Epithelial cell of proximal tubule (primary cell): Measurements from ENCODE around the gene KCNJ14. TPM values are rescaled to one million over a fixed set of nuclear protein-coding genes. Genes with fewer than 3 reads are reported as not detected.
"Not testable (repeated sequence)": the region's sequence is repeated elsewhere in the genome, so short reads cannot be mapped to it uniquely, and the experiment has no call there.

Source experiments
- DNase-seq: peaks from one replicate; pipeline ENCODE4 v3.0.0-alpha.2; 2011; ENCODE audit warnings: low read depth
- H3K4me3 ChIP-seq: 2 replicates; pipeline ENCODE4 v1.5.1; 2011; ENCODE audit warnings: low read depth, mild to moderate bottlenecking, low read length
- total RNA-seq: library from RNA; depleted of rRNA; stranded (reverse); fragments of >200 nt; gene quantifications from 2 replicates; pipeline ENCODE4 v1.2.3, GENCODE V29; 2015
- TF ChIP-seq, protein P1 (sequence below): conservative IDR thresholded peaks from 2 replicates; pipeline ENCODE4 v1.5.1; 2012; ENCODE audit warnings: low read depth, mild to moderate bottlenecking, low read length

The KCNJ14 gene
- total RNA-seq, 1 donor from 2014 or later = 0.06 TPM

DNA sequence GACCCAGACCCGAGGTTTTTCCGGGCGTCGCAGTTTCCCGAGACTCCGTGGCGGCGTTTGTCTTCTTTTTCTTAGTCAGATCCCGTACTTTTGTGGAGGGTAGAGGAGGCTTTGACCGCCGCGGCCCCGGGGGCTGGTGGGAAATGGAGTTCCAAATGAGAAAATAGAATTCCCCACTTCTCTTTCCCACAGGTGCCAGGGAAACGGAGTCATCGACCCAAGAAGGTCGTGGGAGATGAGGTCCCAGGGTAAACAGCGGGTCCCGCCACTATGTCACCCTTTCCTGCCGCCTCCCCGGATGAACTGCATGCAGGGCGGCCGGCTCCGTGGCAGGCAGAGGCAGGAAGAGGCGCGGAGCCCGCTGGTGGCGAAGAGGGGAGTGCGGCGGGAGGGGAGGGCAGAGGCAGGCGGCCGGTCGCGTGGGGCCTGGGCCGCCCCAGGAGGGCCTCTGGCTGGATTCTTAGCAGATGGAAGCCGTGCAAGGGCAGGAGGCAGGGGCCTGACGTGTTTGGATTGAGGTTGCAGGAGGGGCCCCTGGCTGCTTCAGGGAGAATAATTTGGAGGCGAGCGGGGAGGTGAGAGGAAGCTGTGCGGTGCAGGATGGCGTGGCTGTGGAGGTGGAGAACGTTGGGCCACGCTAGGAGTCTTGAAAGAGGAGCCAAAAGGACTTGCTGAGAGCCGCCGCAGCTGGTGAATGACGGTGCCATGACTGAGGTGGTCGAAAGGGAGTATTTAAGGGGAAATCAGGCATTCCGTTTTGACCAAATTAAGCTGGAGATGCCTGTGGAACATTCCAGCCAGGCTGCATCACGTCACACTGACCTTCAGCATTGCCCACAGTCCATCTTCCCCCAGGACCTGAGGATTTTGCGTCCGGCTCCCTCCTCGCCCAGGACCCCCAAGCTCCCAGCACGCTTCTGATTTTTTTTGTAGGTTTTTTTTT lies 25.5 kb downstream of the KCNJ14 start:
- DNase-seq = no peak
- no peak overlapping the region for H3K4me3 ChIP-seq
- TF ChIP-seq, protein P1, sequence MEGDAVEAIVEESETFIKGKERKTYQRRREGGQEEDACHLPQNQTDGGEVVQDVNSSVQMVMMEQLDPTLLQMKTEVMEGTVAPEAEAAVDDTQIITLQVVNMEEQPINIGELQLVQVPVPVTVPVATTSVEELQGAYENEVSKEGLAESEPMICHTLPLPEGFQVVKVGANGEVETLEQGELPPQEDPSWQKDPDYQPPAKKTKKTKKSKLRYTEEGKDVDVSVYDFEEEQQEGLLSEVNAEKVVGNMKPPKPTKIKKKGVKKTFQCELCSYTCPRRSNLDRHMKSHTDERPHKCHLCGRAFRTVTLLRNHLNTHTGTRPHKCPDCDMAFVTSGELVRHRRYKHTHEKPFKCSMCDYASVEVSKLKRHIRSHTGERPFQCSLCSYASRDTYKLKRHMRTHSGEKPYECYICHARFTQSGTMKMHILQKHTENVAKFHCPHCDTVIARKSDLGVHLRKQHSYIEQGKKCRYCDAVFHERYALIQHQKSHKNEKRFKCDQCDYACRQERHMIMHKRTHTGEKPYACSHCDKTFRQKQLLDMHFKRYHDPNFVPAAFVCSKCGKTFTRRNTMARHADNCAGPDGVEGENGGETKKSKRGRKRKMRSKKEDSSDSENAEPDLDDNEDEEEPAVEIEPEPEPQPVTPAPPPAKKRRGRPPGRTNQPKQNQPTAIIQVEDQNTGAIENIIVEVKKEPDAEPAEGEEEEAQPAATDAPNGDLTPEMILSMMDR = no peak

- H3K4me3 ChIP-seq = no peak overlapping the region
- TF ChIP-seq, protein P1 = no peak
- DNase-seq = no peak
Observed at GRCh38 chr19:48481846-48482639, 26.7 kb downstream of the KCNJ14 start.

DNA sequence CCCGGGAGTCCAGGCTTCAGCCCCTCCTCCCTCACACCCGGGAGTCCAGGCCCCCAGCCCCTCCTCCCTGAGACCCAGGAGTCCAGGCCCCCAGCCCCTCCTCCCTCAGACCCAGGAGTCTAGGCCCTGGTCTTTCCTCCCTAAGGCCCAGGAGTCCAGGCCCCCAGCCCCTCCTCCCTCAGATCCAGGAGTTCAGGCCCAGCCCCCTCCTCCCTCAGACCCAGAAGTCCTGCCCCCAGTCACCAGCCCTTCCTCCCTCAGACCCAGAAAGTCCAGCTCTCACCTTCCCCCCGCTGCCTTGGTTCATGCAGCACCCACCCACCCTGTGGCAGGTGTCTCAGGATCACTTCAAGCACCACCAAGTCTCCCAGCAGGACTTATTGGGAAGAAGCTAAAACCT lies 27.9 kb downstream of the KCNJ14 start:
- H3K4me3 ChIP-seq = no peak overlapping the region
- TF ChIP-seq, protein P1 = no peak
- DNase-seq = no peak

DNA sequence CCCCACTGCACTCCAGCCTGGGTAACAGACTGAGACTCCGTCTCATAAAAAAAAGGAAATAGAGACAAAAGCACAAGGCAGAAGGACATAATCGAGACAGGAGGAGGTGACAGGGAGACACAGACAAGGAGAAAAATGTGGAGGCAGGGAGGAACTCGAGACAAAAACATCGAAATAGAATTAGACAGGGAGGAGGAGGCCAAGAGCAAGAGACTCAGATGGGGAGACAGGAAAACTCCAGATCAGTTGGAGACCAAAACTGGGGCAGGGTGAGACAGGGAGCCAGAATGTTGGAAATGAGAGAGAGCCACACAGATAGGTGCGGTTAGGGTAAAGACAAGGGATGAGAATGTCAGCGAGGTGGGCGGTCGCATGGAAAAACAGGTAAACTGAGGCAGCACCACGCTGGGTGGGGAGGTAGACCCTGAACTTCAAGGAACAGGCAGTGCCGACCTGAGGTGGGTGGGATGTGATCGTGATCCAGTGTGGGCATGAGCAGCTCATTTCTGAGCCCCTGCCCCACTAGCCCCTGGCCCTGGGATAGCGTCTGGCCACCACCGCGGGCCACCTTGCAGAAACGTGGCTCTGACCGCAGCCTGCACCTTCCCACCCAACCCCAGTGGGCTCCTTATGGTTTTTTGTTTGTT lies 29.0 kb downstream of the KCNJ14 start:
- no peak overlapping the region for H3K4me3 ChIP-seq
- no peak for DNase-seq
- TF ChIP-seq, protein P1 = no peak

DNA sequence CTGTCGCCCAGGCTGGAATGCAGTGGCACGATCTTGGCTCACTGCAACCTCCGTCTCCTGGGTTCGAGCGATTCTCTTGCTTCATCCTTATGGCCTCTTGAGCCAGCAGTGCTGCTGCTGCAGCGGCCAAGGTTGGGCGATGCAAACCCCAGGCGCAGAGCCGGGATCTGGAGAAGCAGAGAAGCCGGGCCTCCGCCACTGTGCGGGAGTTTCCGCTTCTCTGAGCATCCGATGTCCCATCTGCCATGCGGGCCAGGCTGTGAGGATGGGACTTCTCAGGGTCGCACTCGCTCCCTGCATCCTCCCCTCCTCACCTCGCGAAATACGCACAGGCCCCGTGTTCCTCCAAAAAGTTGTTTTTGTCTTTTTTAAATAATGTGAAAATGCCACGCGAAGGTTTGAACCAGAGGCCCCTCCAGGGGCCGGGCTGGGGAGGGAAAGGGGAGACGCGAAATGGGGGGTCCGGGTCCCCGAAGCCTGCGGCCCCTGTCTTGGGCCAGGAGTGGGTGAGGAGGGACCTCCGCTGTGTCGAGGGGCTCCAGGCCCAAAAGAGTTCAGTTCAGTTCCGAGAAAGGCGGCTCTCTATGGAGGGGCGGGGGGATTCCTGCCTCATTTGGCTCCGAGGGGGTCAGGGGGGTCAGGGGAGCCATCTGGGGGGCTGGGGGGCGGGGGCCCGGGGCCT lies 29.7 kb downstream of the KCNJ14 start:
- DNase-seq = no peak
- H3K4me3 ChIP-seq = no peak overlapping the region
- TF ChIP-seq, protein P1 = no peak

GRCh38 chr19:48486706-48487105 lies 31.3 kb downstream of the KCNJ14 start:
- DNase-seq, H3K4me3 ChIP-seq: not testable (repeated sequence)

- no peak for DNase-seq
- H3K4me3 ChIP-seq = no peak overlapping the region
- TF ChIP-seq, protein P1 = no peak
Observed at GRCh38 chr19:48487544-48487943, 32.2 kb downstream of the KCNJ14 start.
